Heart left ventricle (tissue), 13 donors: ENCODE results near the gene EDNRB.

Experiments
- POLR2A ChIP-seq, 2 donors: fragments of 450-650 bp; IDR thresholded peaks; one replicate each; pipeline ENCODE4 v1.6.1; 2017; ENCODE audit warnings: antibody characterized with exemption in 2 of 2, mild to moderate bottlenecking in 2 of 2, moderate library complexity in 2 of 2
- TF ChIP-seq, protein P1 (sequence below), 12 donors: fragments of 200-600 bp; sonication (generic) in 4 of 12; IDR thresholded peaks; one replicate each; pipeline versions ENCODE4 v1.5.0 to v1.8.0; 2018 to 2022; ENCODE audit warnings: antibody characterized with exemption in 12 of 12, mild to moderate bottlenecking in 5 of 12
- donor health status: ischemic (EF 13 %, LVEDD 7.1; RV severe dilation, severe dysfunction).
- donor health status: DM: no; HTN: yes; CAD: no.
- donor health status: DM: no; HTN: no; CAD: no.
- donor health status: ischemic (EF 25% LVEDD 6.9; RV normal size, moderate dysfunction).
- donor health status: ischemic (EF 25% LVEDD 5.7; RV mildly dilated, moderate dysfunction).
- donor health status: ischemic (EF 35%, LVEDD 5.7; RV mildly dilated, moderate dysfunction).
- donor health status: nonischemic (EF 11% LVEDD 7.7; RV severe dilation, severe dysfunction).
- donor health status: DM: yes; HTN: yes; CAD: no.
- donor health status: PGD.
- donor health status: ischemic (EF 29% LVEDD 5.4; RV normal size, mild dysfunction).
- donor health status: nonischemic (EF 23%, LVEDD 6.1; RV moderate dilation, normal function).

- TF ChIP-seq, protein P1, sequence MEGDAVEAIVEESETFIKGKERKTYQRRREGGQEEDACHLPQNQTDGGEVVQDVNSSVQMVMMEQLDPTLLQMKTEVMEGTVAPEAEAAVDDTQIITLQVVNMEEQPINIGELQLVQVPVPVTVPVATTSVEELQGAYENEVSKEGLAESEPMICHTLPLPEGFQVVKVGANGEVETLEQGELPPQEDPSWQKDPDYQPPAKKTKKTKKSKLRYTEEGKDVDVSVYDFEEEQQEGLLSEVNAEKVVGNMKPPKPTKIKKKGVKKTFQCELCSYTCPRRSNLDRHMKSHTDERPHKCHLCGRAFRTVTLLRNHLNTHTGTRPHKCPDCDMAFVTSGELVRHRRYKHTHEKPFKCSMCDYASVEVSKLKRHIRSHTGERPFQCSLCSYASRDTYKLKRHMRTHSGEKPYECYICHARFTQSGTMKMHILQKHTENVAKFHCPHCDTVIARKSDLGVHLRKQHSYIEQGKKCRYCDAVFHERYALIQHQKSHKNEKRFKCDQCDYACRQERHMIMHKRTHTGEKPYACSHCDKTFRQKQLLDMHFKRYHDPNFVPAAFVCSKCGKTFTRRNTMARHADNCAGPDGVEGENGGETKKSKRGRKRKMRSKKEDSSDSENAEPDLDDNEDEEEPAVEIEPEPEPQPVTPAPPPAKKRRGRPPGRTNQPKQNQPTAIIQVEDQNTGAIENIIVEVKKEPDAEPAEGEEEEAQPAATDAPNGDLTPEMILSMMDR (IDR thresholded peaks at IDR 0.05), result no peak
- TF ChIP-seq POLR2A (IDR thresholded peaks at IDR 0.05), result no peak
These were observed 2.1 kb downstream of the EDNRB start for GRCh38 chr13:77916488-77916887.
